SH-SY5Y (cell line): Measurements from ENCODE around the gene TULP4.

Experiments
- GATA2 ChIP-seq: IDR thresholded peaks from 2 replicates; pipeline ENCODE4 v1.6.1; 2011; ENCODE audit warnings: mild to moderate bottlenecking, low read depth, low read length
- GATA3 ChIP-seq: IDR thresholded peaks from 2 replicates; pipeline ENCODE4 v1.6.1; 2011; ENCODE audit warnings: low read depth, mild to moderate bottlenecking, low read length, moderate library complexity

DNA sequence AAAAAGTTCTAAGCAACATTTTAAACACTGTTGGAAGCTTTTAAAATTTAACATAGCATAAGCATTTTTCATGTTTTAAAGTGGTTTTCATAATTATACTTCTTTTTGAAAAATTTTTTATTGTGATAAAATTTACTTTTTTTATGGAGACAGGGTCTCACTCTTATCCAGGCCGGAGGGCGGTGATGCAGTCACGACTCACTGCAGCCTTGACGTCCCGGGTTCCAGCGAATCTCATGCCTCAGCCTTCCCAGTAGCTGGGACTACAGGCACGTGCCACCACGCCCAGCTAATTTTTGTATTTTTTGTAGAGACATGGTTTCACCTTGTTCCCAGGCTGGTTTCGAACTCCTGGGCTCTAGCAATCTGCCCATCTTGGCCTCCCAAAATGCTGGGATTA, 46.1 kb upstream of the TULP4 start:
- no peak for TF ChIP-seq GATA3
- no peak for TF ChIP-seq GATA2
